GM19239 (cell line): ENCODE results near the gene ARHGAP44.
A peak's percentile ranks its signal among the peaks of the same experiment; 100 is the strongest.
"Not testable (repeated sequence)": the region's sequence is repeated elsewhere in the genome, so short reads cannot be mapped to it uniquely, and the experiment has no call there.

ENCODE experiments used
- DNase-seq: peaks from one replicate; pipeline ENCODE4 v3.0.0; 2011; ENCODE audit warnings: low spot score; ENCODE audit not compliant: insufficient read length
- FAIRE-seq: peaks from 2 replicates; lab custom pipeline; 2011; peaks lifted over from hg19 to GRCh38; lab: Jason Lieb, UNC

Gene ARHGAP44

GRCh38 chr17:12813664-12814063 is 24.4 kb downstream of the ARHGAP44 start:
- FAIRE-seq (no peak), DNase-seq (no peak)

DNA sequence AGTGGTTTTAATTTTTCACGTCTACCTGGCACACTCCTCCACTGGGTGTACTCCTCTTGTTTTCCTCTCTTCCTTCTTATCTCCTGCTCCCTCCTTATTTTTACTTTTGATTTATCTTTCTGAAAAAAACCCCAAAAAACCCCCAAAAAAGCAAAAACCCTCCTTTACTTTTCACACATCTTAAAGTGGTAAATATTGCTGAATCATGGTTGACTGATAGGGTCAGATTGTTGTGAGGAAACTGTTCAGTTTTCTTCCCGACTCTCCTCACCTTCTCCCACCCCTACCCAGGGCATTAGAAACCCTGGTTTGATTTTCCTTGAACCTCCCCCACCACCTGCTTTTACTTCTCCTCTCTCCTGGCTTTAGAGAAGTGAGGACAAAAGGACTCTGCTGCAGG is 25.4 kb downstream of the ARHGAP44 start:
- FAIRE-seq (no peak), DNase-seq (no peak)

GRCh38 chr17:12815642-12816141 is 26.4 kb downstream of the ARHGAP44 start:
- peak; percentile 47 for DNase-seq
- peak; percentile 93 for FAIRE-seq

DNA sequence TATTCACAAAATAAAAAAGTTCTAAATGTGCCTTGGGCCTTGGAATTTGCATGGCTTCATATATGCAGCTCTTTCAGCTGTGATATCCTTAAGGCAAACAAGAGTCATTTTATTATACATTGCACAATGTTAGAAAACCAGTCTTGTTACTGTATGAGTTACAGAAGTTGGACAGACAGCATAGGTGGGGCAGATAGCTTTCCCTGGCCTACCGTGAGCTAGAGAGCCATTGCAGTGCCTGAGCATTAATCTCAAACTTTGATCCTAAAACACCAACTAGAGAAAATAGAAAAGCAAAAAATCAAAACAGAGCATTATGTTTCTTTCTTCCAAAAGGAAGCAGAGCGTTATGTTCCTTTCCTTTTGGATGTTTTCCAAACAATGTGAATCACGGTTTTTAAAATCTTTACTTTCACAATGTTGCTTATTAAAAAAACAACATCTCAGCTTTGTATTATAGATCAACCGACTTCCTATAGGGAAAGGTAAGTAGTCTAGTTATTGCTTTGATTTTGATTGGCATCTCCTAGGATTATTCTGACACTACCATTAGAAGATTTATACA is 32.2 kb downstream of the ARHGAP44 start:
- FAIRE-seq (no peak), DNase-seq (no peak)

DNA sequence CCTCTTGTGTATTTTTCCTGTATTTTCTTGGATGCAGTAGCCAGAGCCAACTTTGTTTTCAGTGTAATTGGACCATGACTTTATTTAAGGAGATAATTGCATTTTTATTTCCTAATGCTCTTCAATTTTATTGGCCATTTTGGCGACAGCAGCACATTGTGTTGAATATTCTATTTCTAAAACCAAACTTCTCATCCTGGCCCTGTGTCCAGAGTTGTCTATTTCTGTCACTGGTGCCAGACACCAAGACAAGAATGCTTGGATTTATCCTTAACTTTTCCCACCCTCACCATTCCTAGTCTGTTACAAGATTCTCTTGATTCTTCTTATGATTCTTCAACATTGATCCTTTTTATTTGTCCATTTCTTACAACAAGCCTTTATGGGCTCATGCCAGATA is 37.1 kb downstream of the ARHGAP44 start:
- FAIRE-seq (no peak), DNase-seq (no peak)

DNA sequence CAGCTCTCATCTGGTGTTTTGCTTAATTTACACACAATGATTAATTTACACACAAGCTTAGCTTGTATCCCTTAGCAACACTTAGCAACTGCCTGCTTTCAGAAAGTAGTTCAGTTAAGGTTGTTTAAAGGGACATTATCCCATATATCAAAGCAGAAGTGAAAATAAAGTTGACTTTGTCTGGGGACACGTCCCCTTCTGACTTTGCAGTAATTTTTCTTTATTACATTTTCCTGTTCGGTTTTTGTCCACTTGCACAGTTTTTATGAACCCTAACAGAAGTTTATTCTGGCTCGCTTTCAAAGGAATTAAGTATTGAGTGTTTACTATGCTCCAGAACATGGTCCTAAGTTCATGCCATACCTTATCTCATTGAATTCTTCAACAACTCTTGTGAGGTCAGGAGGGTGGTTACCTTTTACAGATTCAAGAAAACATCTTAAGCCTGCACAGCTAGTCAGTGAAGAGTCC is 41.5 kb downstream of the ARHGAP44 start:
- FAIRE-seq (no peak), DNase-seq (no peak)

DNA sequence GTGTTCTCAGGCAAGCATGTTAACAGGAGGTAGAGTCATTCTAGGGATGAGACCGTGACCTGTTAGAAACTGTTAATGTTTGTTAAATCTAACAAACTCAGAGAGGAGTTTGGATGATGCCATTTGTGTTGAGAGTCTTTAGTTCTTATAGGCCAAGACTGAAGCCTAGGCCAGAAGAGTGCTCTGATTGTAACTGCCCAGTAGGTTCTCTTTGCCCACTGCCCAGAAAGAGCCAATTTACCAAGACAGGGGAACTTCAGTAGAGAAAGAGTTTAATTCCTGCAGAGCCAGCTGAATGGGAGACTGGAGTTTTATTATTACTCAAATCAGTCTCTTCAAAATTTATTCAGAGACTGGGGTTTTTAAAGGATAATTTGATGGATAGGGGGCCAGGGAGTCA is 42.5 kb downstream of the ARHGAP44 start:
- no peak for FAIRE-seq

GRCh38 chr17:12839042-12839441 is 49.7 kb downstream of the ARHGAP44 start:
- DNase-seq (no peak), FAIRE-seq (no peak)

More for the DNA sequence above, 42.5 kb downstream of the ARHGAP44 start:
- DNase-seq = no peak

GRCh38 chr17:12842936-12843335 is 53.6 kb downstream of the ARHGAP44 start:
- FAIRE-seq = no peak
- no peak for DNase-seq

GRCh38 chr17:12850996-12851395 is 61.7 kb downstream of the ARHGAP44 start:
- FAIRE-seq (no peak), DNase-seq (no peak)

DNA sequence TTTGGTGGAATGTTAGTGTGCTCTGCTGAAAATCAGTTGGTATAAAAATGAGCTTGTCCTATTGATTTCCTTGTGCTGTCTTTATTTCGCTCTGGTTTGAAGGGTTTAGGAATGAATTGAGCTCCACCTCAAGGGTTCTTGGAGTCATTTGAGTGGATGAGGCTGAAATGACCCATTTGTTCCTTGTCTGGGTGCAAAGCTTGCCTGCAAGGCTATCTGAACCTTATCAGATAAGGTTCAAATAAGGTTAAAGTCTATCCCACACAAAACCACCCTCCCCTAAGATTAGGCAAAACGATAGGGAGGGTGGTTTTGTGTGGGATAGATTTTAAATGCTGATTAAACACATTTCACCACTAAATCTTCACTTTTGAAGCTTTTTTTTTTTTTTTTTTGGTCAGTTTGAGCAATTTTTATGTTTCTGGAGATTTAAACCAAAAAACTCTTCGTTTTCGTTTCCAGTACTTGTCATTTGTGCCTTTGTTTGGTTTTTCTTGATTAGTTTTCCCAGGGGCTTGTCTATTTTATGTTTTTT is 62.7 kb downstream of the ARHGAP44 start:
- FAIRE-seq (no peak), DNase-seq (no peak)

GRCh38 chr17:12853921-12854320 is 64.6 kb downstream of the ARHGAP44 start:
- FAIRE-seq = no peak
- DNase-seq = no peak

GRCh38 chr17:12856416-12856815 is 67.1 kb downstream of the ARHGAP44 start:
- DNase-seq (no peak), FAIRE-seq (no peak)

- DNase-seq (no peak), FAIRE-seq (no peak)
Observed at GRCh38 chr17:12857592-12857991, 68.3 kb downstream of the ARHGAP44 start.

GRCh38 chr17:12859520-12859919 is 70.2 kb downstream of the ARHGAP44 start:
- FAIRE-seq = no peak
- DNase-seq = no peak

DNA sequence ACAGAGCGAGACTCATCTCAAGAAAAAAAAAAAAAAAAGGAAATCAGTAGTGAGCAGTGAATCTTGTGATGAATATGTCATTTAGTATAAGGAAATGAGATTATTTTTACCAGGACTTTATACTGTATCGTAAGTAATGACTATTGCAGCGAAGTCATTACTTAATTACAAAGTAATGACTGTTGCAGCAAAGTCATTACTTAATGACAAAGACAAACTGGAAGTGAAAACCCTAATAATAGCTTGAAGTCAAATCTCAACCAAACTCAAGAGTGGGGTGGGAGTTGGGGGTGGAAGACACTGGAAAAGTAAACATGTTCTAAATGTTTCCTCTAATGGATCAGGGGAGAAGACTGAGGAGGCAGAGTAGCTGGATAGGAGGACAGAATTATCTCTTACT is 76.5 kb downstream of the ARHGAP44 start:
- no peak for DNase-seq
- FAIRE-seq = no peak

DNA sequence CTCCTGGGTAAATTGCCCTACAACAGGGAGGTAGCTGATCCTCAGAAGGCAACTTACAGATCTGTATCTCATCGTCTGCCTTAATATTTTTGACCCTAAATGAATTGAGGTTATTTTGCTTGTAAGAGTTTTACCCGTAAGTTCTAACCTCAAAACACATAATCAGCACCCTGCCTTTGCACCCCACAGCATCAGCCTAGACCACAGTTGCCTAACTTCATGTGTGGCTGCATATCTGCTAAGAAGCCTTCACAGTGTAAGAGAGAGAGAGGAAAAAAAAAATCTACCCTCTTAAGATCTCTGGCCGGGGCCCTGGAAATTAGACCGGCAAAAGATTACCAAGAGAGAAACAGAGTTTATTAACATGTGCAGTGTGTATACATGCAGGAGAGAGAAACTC is 76.9 kb downstream of the ARHGAP44 start:
- no peak for DNase-seq
- no peak for FAIRE-seq

GRCh38 chr17:12867726-12868125 is 78.4 kb downstream of the ARHGAP44 start:
- FAIRE-seq (no peak), DNase-seq (no peak)

GRCh38 chr17:12873415-12874125 is 84.3 kb downstream of the ARHGAP44 start:
- not testable (repeated sequence) for FAIRE-seq, DNase-seq

DNA sequence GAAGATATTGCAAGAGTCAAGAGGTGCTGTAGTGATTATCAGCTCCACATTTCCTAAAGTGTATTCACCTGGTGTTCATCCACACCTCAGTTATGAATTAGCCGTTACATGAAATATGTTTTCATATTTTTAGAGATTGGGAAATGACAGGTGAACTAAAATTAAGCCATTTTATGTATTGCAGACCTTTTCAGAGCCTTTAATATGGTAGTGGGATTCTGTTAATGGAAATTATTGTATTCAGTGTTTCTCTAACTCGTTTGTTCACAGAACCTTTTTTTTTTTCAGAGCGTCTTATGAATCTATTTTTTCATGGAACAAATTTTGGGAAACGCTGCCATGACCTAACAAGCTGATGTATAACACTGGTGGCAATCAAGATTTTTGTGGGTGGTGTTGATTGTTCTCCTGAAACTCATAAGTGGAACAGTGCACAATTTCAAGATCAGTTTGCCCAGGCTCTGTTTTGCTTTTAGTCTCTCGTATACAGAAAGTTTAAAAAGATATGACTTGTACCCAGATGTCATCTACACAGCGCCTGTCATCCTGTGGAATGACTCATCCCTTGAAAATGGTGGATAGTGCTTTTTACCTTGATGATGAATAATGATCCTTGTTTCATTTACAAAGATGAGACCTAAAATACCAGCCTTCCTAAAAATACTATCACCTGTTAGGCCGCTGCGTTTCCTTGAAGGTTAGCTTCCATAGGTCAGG is 88.8 kb downstream of the ARHGAP44 start:
- FAIRE-seq (no peak), DNase-seq (no peak)

DNA sequence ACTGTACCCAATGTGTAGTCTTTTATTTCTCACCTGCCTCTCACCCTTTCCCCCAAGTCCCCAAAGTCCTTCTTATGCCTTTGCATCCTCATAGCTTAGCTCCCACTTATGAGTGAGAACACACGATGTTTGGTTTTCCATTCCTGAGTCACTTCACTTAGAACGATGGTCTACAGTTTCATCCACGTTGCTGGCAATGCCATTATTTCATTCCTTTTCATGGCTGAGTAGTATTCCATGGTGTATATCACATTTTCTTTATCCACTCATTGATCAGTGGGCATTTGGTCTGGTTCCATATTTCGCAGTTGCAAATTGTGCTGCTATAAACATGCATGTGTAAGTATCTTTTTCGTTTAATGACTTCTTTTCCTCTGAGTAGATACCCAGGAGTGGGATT is 89.8 kb downstream of the ARHGAP44 start:
- DNase-seq, FAIRE-seq: not testable (repeated sequence)
